Ascending aorta (tissue), 2 donors: Measurements from ENCODE around the gene NEK10. TPM values are rescaled to one million over a fixed set of nuclear protein-coding genes. Genes with fewer than 3 reads are reported as not detected.

Experiments used
- DNase-seq, 2 donors: peaks; one replicate each; pipeline ENCODE4 v3.0.0-alpha.2; 2019; ENCODE audit warnings: low spot score in 2 of 2
- H3K27ac ChIP-seq, 2 donors: fragments of 200-600 bp; sonication (generic); one replicate each; pipeline ENCODE4 v1.5.1; 2016 to 2017; ENCODE audit warnings: mild to moderate bottlenecking in 1 of 2
- H3K27me3 ChIP-seq: fragments of 200-600 bp; sonication (generic); one replicate; pipeline ENCODE4 v1.5.1; 2017
- H3K36me3 ChIP-seq, 2 donors: fragments of 200-600 bp; sonication (generic); one replicate each; pipeline ENCODE4 v1.5.1; 2016
- H3K4me1 ChIP-seq, 2 donors: fragments of 200-600 bp; sonication (generic); one replicate each; pipeline ENCODE4 v1.5.1; 2016 to 2017; ENCODE audit warnings: mild to moderate bottlenecking in 1 of 2
- H3K4me3 ChIP-seq, 2 donors: fragments of 200-600 bp; sonication (generic); one replicate each; pipeline ENCODE4 v1.5.1; 2016 to 2017; ENCODE audit warnings: mild to moderate bottlenecking in 1 of 2
- H3K9me3 ChIP-seq, 2 donors: fragments of 200-600 bp; sonication (generic); one replicate each; pipeline ENCODE4 v1.5.1; 2016
- intact Hi-C: fragments of 100-400 bp; cut with DNase I; formaldehyde crosslinking; loops from one replicate; pipeline ENCODE4 v1.15.1; 2023
- total RNA-seq: library from RNA; depleted of rRNA; stranded (reverse); fragments of >200 nt; gene quantifications from one replicate; pipeline ENCODE4 v1.1.0, GENCODE V29; 2016
- TF ChIP-seq, protein P1 (sequence below), 3 experiments: fragments of 200-600 bp in 2 of 3; fragments of 450-650 bp in 1 of 3; sonication (generic) in 2 of 3; IDR thresholded peaks; one replicate each; pipeline ENCODE4 v1.5.1; 2016 to 2019; ENCODE audit warnings: antibody characterized with exemption in 3 of 3, mild to moderate bottlenecking in 1 of 3, moderate library complexity in 1 of 3

The NEK10 gene
- total RNA-seq, 1 donor from 2014 or later = not detected

DNA sequence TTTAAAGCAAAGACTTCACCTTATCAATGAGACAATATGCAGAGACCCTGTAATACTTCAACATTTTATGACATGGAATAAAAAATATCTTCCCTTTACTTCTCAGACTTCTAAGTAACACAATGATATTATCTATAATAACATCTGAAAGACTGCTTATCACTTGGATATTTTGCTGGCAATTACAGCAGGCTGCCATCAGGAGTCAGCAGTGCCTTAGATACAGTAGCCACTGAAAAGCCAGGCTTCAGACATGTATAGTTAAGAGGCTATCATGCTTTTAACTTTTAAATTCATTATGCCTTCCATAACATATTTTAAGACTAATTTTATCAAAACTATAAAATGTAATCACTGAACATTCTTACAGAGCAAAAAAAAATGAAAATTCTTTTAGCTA is 227.5 kb downstream of the NEK10 start:
- intact Hi-C loops = no loop called here
- peaks cover 0 to 12% of the 10 kb centered on the region in 2 donors for H3K9me3 ChIP-seq
- H3K27me3 ChIP-seq = no peaks in the 10 kb centered on the region
- no peak overlapping the region for H3K27ac ChIP-seq
- no peak overlapping the region for H3K4me3 ChIP-seq
- H3K36me3 ChIP-seq = no peaks in the 10 kb centered on the region
- TF ChIP-seq, protein P1, sequence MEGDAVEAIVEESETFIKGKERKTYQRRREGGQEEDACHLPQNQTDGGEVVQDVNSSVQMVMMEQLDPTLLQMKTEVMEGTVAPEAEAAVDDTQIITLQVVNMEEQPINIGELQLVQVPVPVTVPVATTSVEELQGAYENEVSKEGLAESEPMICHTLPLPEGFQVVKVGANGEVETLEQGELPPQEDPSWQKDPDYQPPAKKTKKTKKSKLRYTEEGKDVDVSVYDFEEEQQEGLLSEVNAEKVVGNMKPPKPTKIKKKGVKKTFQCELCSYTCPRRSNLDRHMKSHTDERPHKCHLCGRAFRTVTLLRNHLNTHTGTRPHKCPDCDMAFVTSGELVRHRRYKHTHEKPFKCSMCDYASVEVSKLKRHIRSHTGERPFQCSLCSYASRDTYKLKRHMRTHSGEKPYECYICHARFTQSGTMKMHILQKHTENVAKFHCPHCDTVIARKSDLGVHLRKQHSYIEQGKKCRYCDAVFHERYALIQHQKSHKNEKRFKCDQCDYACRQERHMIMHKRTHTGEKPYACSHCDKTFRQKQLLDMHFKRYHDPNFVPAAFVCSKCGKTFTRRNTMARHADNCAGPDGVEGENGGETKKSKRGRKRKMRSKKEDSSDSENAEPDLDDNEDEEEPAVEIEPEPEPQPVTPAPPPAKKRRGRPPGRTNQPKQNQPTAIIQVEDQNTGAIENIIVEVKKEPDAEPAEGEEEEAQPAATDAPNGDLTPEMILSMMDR (IDR thresholded peaks at IDR 0.05) = no peak
- no peaks in the 10 kb centered on the region for H3K4me1 ChIP-seq
- DNase-seq = no peak

DNA sequence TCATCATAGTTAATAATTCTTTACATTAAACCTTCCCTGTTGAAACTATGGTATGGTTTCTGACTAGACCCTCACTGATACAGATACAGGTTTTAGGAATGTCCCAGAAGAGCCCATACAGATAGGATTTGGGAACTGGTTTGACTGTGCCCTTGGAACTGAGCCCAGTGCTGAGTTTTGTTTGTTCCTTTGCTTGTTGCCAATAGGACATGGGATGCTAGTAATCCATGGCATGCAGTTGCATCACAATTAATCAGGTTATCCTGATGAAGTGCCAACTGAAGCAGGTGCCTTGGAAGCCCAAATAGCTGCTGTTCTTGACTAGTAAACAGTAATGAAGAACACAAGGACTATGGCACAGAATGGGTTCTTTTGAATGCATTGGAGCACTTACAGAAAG is 230.6 kb downstream of the NEK10 start:
- H3K27ac ChIP-seq = no peak overlapping the region
- no peaks in the 10 kb centered on the region for H3K4me1 ChIP-seq
- no peak overlapping the region for H3K4me3 ChIP-seq
- TF ChIP-seq, protein P1 (IDR thresholded peaks at IDR 0.05) = no peak
- intact Hi-C loops = loop anchor here (10.0 kb wide), 1 partner anchor 336 kb away; no protein-coding TSS in a partner anchor
- peaks cover 0 to 12% of the 10 kb centered on the region in 2 donors for H3K9me3 ChIP-seq
- no peaks in the 10 kb centered on the region for H3K36me3 ChIP-seq
- no peaks in the 10 kb centered on the region for H3K27me3 ChIP-seq
- no peak for DNase-seq

- TF ChIP-seq, protein P1 (IDR thresholded peaks at IDR 0.05) = no peak
- H3K9me3 ChIP-seq = peaks cover 0 to 12% of the 10 kb centered on the region in 2 donors
- intact Hi-C loops = loop anchor here (10.0 kb wide), 1 partner anchor 337 kb away; no protein-coding TSS in a partner anchor
- no peak for DNase-seq
- no peaks in the 10 kb centered on the region for H3K27me3 ChIP-seq
- H3K4me3 ChIP-seq = no peak overlapping the region
- no peaks in the 10 kb centered on the region for H3K4me1 ChIP-seq
- no peaks in the 10 kb centered on the region for H3K36me3 ChIP-seq
- H3K27ac ChIP-seq = no peak overlapping the region
These were observed 231.2 kb downstream of the NEK10 start for GRCh38 chr3:27138005-27138404.

GRCh38 chr3:27134171-27134796 is 234.9 kb downstream of the NEK10 start:
- H3K27ac ChIP-seq = no peak overlapping the region
- no peaks in the 10 kb centered on the region for H3K27me3 ChIP-seq
- peak in 1 of 2 donors; percentile 68 for DNase-seq
- H3K36me3 ChIP-seq = no peaks in the 10 kb centered on the region
- H3K9me3 ChIP-seq = no peaks in the 10 kb centered on the region
- no peaks in the 10 kb centered on the region for H3K4me1 ChIP-seq
- H3K4me3 ChIP-seq = no peak overlapping the region
- TF ChIP-seq, protein P1 (IDR thresholded peaks at IDR 0.05) = peak; percentile 66 to 89 (median 70)
- intact Hi-C loops = loop anchor here (1.0 to 10.0 kb wide), 4 partner anchors 118 to 548 kb away; no protein-coding TSS in a partner anchor

- Histone ChIP-seq H3K27me3 (no peaks in the 10 kb centered on the region), H3K36me3 (no peaks in the 10 kb centered on the region), H3K4me1 (no peaks in the 10 kb centered on the region), H3K9me3 (no peaks in the 10 kb centered on the region), H3K27ac (no peak overlapping the region), H3K4me3 (no peak overlapping the region)
- intact Hi-C loops = loop anchor here (5.0 to 10.0 kb wide), 3 partner anchors 119 to 549 kb away; no protein-coding TSS in a partner anchor
- DNase-seq = no peak
- TF ChIP-seq, protein P1 (IDR thresholded peaks at IDR 0.05) = no peak
These were observed 236.1 kb downstream of the NEK10 start for GRCh38 chr3:27133060-27133459.
